CD8-positive, alpha-beta memory T cell (primary cell): ENCODE measurements around the gene TMBIM4. TPM values are rescaled to one million over a fixed set of nuclear protein-coding genes. Genes with fewer than 3 reads are reported as not detected.

Source experiments
- CTCF ChIA-PET: fragments of 350-600 bp; sonication (Branson Sonifier 250); formaldehyde crosslinking; loops from one replicate; lab custom pipeline; 2021; ENCODE audit warnings: antibody characterized with exemption; lab: Charles Lee
- POLR2A ChIA-PET: fragments of 350-600 bp; sonication (Branson Sonifier 250); formaldehyde crosslinking; loops from one replicate; lab custom pipeline; 2021; ENCODE audit warnings: antibody characterized with exemption; lab: Charles Lee
- DNase-seq, 5 donors: peaks; one replicate each; pipeline versions ENCODE4 v3.0.0 to v3.0.0-alpha.2; 2020 to 2022; ENCODE audit warnings: mixed read lengths in 1 of 5
- H3K27ac ChIP-seq: one replicate; pipeline ENCODE4 v1.7.0; 2013; ENCODE audit warnings: low read depth, mild to moderate bottlenecking, low read length, moderate library complexity
- H3K27me3 ChIP-seq: 2 replicates; pipeline ENCODE4 v1.7.0; 2013; ENCODE audit warnings: low read length, mild to moderate bottlenecking; ENCODE audit not compliant: insufficient read depth, poor library complexity, severe bottlenecking
- H3K36me3 ChIP-seq: 2 replicates; pipeline ENCODE4 v1.7.0; 2013; ENCODE audit warnings: mild to moderate bottlenecking, low read length, moderate library complexity; ENCODE audit not compliant: insufficient read depth
- H3K4me1 ChIP-seq: 2 replicates; pipeline ENCODE4 v1.7.0; 2013; ENCODE audit warnings: mild to moderate bottlenecking, low read length, moderate library complexity; ENCODE audit not compliant: insufficient read depth
- H3K4me3 ChIP-seq: 2 replicates; pipeline ENCODE4 v1.7.0; 2013; ENCODE audit warnings: mild to moderate bottlenecking, low read length
- H3K9me3 ChIP-seq: 2 replicates; pipeline ENCODE4 v1.7.0; 2013; ENCODE audit warnings: mild to moderate bottlenecking, low read length
- H3K27ac Mint-ChIP-seq, 8 donors: one replicate each; pipeline ENCODE4 v1.8.0; 2020 to 2021; ENCODE audit warnings: mixed read lengths in 8 of 8, mild to moderate bottlenecking in 6 of 8, inconsistent platforms in 3 of 8, moderate library complexity in 3 of 8
- H3K27me3 Mint-ChIP-seq, 2 donors: one replicate each; pipeline ENCODE4 v1.8.0; 2020 to 2021; ENCODE audit warnings: mixed read lengths in 2 of 2, mild to moderate bottlenecking in 1 of 2, moderate library complexity in 1 of 2
- H3K36me3 Mint-ChIP-seq, 3 donors: one replicate each; pipeline ENCODE4 v1.8.0; 2020 to 2021; ENCODE audit warnings: mixed read lengths in 3 of 3, inconsistent platforms in 1 of 3, mild to moderate bottlenecking in 1 of 3
- H3K4me1 Mint-ChIP-seq, 3 donors: one replicate each; pipeline ENCODE4 v1.8.0; 2020 to 2021; ENCODE audit warnings: mixed read lengths in 3 of 3, inconsistent platforms in 1 of 3, mild to moderate bottlenecking in 1 of 3
- H3K4me3 Mint-ChIP-seq, 7 donors: one replicate each; pipeline ENCODE4 v1.8.0; 2020 to 2021; ENCODE audit warnings: mixed read lengths in 7 of 7, mild to moderate bottlenecking in 6 of 7, moderate library complexity in 4 of 7, inconsistent platforms in 2 of 7
- H3K9me3 Mint-ChIP-seq, 5 donors: one replicate each; pipeline ENCODE4 v1.8.0; 2020 to 2022; ENCODE audit warnings: mixed read lengths in 5 of 5, mild to moderate bottlenecking in 3 of 5, moderate library complexity in 2 of 5, inconsistent platforms in 1 of 5
- polyA plus RNA-seq: library from polyadenylated mRNA; unstranded; fragments of 300-500 nt; fragmentation: Illumina TruSeq; gene quantifications from one replicate; pipeline ENCODE4 v1.2.3, GENCODE V29; 2021
- total RNA-seq, 2 experiments: library from RNA; stranded (reverse); gene quantifications; one replicate each; pipeline ENCODE4 v1.2.3, GENCODE V29; 2021

Gene TMBIM4
- total and polyA plus RNA-seq, 3 experiments from 2014 or later, result 59.8 to 307 (median 60.0) TPM

- H3K4me3 Mint-ChIP-seq, result no peak overlapping the region
- no peaks in the 10 kb centered on the region for H3K27me3 Mint-ChIP-seq
- POLR2A ChIA-PET, result no interaction called here
- H3K27ac ChIP-seq, result no peak overlapping the region
- H3K4me1 Mint-ChIP-seq, result peaks cover 17 to 33% (median 32%) of the 10 kb centered on the region in 3 donors
- peaks cover 0 to 76% (median 14%) of the 10 kb centered on the region in 3 donors for H3K36me3 Mint-ChIP-seq
- CTCF ChIA-PET, result interaction anchor here (1.0 to 1.4 kb wide), 3 partner anchors 10 to 20 kb away, joined by 3 read pairs; partner anchors contain the start of gene TMBIM4
- H3K27ac Mint-ChIP-seq, result peak overlapping the region in 4 of 8 donors; percentile 41 to 64 (median 58)
- H3K4me1 ChIP-seq, result peaks cover 4% of the 10 kb centered on the region
- no peaks in the 10 kb centered on the region for H3K9me3 ChIP-seq
- no peaks in the 10 kb centered on the region for H3K9me3 Mint-ChIP-seq
- H3K27me3 ChIP-seq, result no peaks in the 10 kb centered on the region
- DNase-seq, result no peak
- H3K36me3 ChIP-seq, result peaks cover 17% of the 10 kb centered on the region
- no peak overlapping the region for H3K4me3 ChIP-seq
These were observed 19.9 kb downstream of the TMBIM4 start for GRCh38 chr12:66149702-66150398.

- no peak overlapping the region for H3K27ac ChIP-seq
- no peak overlapping the region for H3K4me3 Mint-ChIP-seq
- CTCF ChIA-PET, result no interaction called here
- H3K27me3 ChIP-seq, result no peaks in the 10 kb centered on the region
- DNase-seq, result no peak
- H3K36me3 ChIP-seq, result peaks cover 38% of the 10 kb centered on the region
- POLR2A ChIA-PET, result no interaction called here
- peaks cover 15 to 30% (median 29%) of the 10 kb centered on the region in 3 donors for H3K4me1 Mint-ChIP-seq
- H3K9me3 ChIP-seq, result peaks cover 7% of the 10 kb centered on the region
- no peak overlapping the region for H3K4me3 ChIP-seq
- H3K27me3 Mint-ChIP-seq, result no peaks in the 10 kb centered on the region
- peak overlapping the region in 7 of 8 donors; percentile 12 to 70 (median 45) for H3K27ac Mint-ChIP-seq
- H3K36me3 Mint-ChIP-seq, result peaks cover 27 to 92% (median 38%) of the 10 kb centered on the region in 3 donors
- peaks cover 9 to 15% (median 13%) of the 10 kb centered on the region in 5 donors for H3K9me3 Mint-ChIP-seq
- peaks cover 4% of the 10 kb centered on the region for H3K4me1 ChIP-seq
These were observed 24.7 kb downstream of the TMBIM4 start for GRCh38 chr12:66144791-66145754.

- no peak overlapping the region for H3K27ac Mint-ChIP-seq
These were observed 25.9 kb downstream of the TMBIM4 start for GRCh38 chr12:66143868-66144267.

GRCh38 chr12:66142826-66143225, 27.0 kb downstream of the TMBIM4 start:
- H3K9me3 Mint-ChIP-seq, result peaks cover 12 to 16% (median 15%) of the 10 kb centered on the region in 5 donors
- ChIA-PET CTCF (no interaction called here), POLR2A (no interaction called here)
- peaks cover 7% of the 10 kb centered on the region for H3K9me3 ChIP-seq
- no peak for DNase-seq
- peaks cover 41% of the 10 kb centered on the region for H3K36me3 ChIP-seq
- peaks cover 4% of the 10 kb centered on the region for H3K4me1 ChIP-seq
- no peak overlapping the region for H3K4me3 ChIP-seq
- H3K36me3 Mint-ChIP-seq, result peaks cover 38 to 86% (median 38%) of the 10 kb centered on the region in 3 donors
- no peaks in the 10 kb centered on the region for H3K27me3 ChIP-seq
- no peak overlapping the region for H3K27ac ChIP-seq
- H3K27ac Mint-ChIP-seq, result peak overlapping the region in 1 of 8 donors; percentile 29
- H3K27me3 Mint-ChIP-seq, result no peaks in the 10 kb centered on the region
- peaks cover 13 to 20% (median 18%) of the 10 kb centered on the region in 3 donors for H3K4me1 Mint-ChIP-seq
- no peak overlapping the region for H3K4me3 Mint-ChIP-seq

More at GRCh38 chr12:66143868-66144267, 25.9 kb downstream of the TMBIM4 start:
- peaks cover 38 to 91% (median 40%) of the 10 kb centered on the region in 3 donors for H3K36me3 Mint-ChIP-seq
- peaks cover 12 to 16% (median 15%) of the 10 kb centered on the region in 5 donors for H3K9me3 Mint-ChIP-seq
- H3K4me3 Mint-ChIP-seq, result no peak overlapping the region
- ChIA-PET CTCF (no interaction called here), POLR2A (no interaction called here)
- Histone ChIP-seq H3K36me3 (peaks cover 46% of the 10 kb centered on the region), H3K27me3 (no peaks in the 10 kb centered on the region), H3K9me3 (peaks cover 7% of the 10 kb centered on the region), H3K4me1 (peaks cover 4% of the 10 kb centered on the region), H3K4me3 (no peak overlapping the region), H3K27ac (no peak overlapping the region)
- H3K27me3 Mint-ChIP-seq, result no peaks in the 10 kb centered on the region
- DNase-seq, result no peak
- H3K4me1 Mint-ChIP-seq, result peaks cover 17 to 25% (median 23%) of the 10 kb centered on the region in 3 donors

- peaks cover 38 to 84% (median 41%) of the 10 kb centered on the region in 3 donors for H3K36me3 Mint-ChIP-seq
- POLR2A ChIA-PET, result no interaction called here
- H3K36me3 ChIP-seq, result peaks cover 44% of the 10 kb centered on the region
- H3K4me1 ChIP-seq, result peaks cover 4% of the 10 kb centered on the region
- H3K27me3 Mint-ChIP-seq, result no peaks in the 10 kb centered on the region
- H3K27me3 ChIP-seq, result no peaks in the 10 kb centered on the region
- CTCF ChIA-PET, result no interaction called here
- H3K4me1 Mint-ChIP-seq, result peaks cover 13 to 20% (median 18%) of the 10 kb centered on the region in 3 donors
- no peak overlapping the region for H3K27ac Mint-ChIP-seq
- peaks cover 12 to 16% (median 15%) of the 10 kb centered on the region in 5 donors for H3K9me3 Mint-ChIP-seq
- no peak overlapping the region for H3K4me3 ChIP-seq
- no peak overlapping the region for H3K27ac ChIP-seq
- no peak for DNase-seq
- H3K9me3 ChIP-seq, result peaks cover 7% of the 10 kb centered on the region
- H3K4me3 Mint-ChIP-seq, result no peak overlapping the region
These were observed 28.5 kb downstream of the TMBIM4 start for GRCh38 chr12:66141299-66141698.

GRCh38 chr12:66140731-66141130, 29.1 kb downstream of the TMBIM4 start:
- no peak overlapping the region for H3K27ac ChIP-seq
- ChIA-PET POLR2A (no interaction called here), CTCF (no interaction called here)
- Mint-ChIP-seq H3K27ac (peak overlapping the region in 1 of 8 donors; percentile 47), H3K4me1 (peaks cover 13 to 19% (median 18%) of the 10 kb centered on the region in 3 donors), H3K36me3 (peaks cover 38 to 81% (median 38%) of the 10 kb centered on the region in 3 donors), H3K9me3 (peaks cover 12 to 16% (median 15%) of the 10 kb centered on the region in 5 donors), H3K4me3 (no peak overlapping the region), H3K27me3 (no peaks in the 10 kb centered on the region)
- H3K27me3 ChIP-seq, result no peaks in the 10 kb centered on the region
- no peak overlapping the region for H3K4me3 ChIP-seq
- DNase-seq, result no peak
- H3K9me3 ChIP-seq, result peaks cover 7% of the 10 kb centered on the region
- H3K4me1 ChIP-seq, result no peaks in the 10 kb centered on the region
- peaks cover 39% of the 10 kb centered on the region for H3K36me3 ChIP-seq

GRCh38 chr12:66139328-66139727, 30.5 kb downstream of the TMBIM4 start:
- POLR2A ChIA-PET, result interaction anchor here (1.0 kb wide), 1 partner anchor 9 kb away, joined by 5 read pairs; the partner anchor contains the start of gene LLPH
- Histone ChIP-seq H3K36me3 (peaks cover 37% of the 10 kb centered on the region), H3K4me3 (no peak overlapping the region), H3K9me3 (peaks cover 7% of the 10 kb centered on the region), H3K27ac (no peak overlapping the region), H3K27me3 (no peaks in the 10 kb centered on the region), H3K4me1 (no peaks in the 10 kb centered on the region)
- CTCF ChIA-PET, result no interaction called here
- H3K9me3 Mint-ChIP-seq, result peaks cover 12 to 16% (median 15%) of the 10 kb centered on the region in 5 donors
- DNase-seq, result no peak
- no peaks in the 10 kb centered on the region for H3K27me3 Mint-ChIP-seq
- peak overlapping the region in 3 of 8 donors; percentile 41 to 62 (median 52) for H3K27ac Mint-ChIP-seq
- no peak overlapping the region for H3K4me3 Mint-ChIP-seq
- H3K36me3 Mint-ChIP-seq, result peaks cover 30 to 67% (median 38%) of the 10 kb centered on the region in 3 donors
- H3K4me1 Mint-ChIP-seq, result peaks cover 7 to 9% (median 9%) of the 10 kb centered on the region in 3 donors
